AG08395 (cell line): Measurements from ENCODE around the gene RNF19B.
"Not testable (repeated sequence)": the region's sequence is repeated elsewhere in the genome, so short reads cannot be mapped to it uniquely, and the experiment has no call there.

Source experiments
- DNase-seq: peaks from one replicate; pipeline ENCODE4 v3.0.0; 2012; ENCODE audit warnings: mixed read lengths, low spot score

RNF19B gene

GRCh38 chr1:32964461-32965250 lies at the start of gene RNF19B:
Gene RNF19B (minus strand): TSS chr1:32964809. CDS start chr1:32964685, 124 bp downstream.
- peak; percentile 98 for DNase-seq

GRCh38 chr1:33013791-33014190 lies 49.2 kb upstream of the RNF19B start:
- no peak for DNase-seq

GRCh38 chr1:33012165-33012564 lies 47.6 kb upstream of the RNF19B start:
- DNase-seq, result no peak

- peak; percentile 37 for DNase-seq
Observed at GRCh38 chr1:33010932-33011731, 46.5 kb upstream of the RNF19B start.

- no peak for DNase-seq
Observed at GRCh38 chr1:33009561-33009960, 45.0 kb upstream of the RNF19B start.

- DNase-seq, result no peak
Observed at GRCh38 chr1:33008051-33008914, 43.7 kb upstream of the RNF19B start.

GRCh38 chr1:33007190-33008050 lies 42.8 kb upstream of the RNF19B start:
- DNase-seq, result peak; percentile 96

GRCh38 chr1:33005838-33006421 lies 41.3 kb upstream of the RNF19B start:
- DNase-seq, result no peak

- no peak for DNase-seq
Observed at GRCh38 chr1:33005117-33005837, 40.7 kb upstream of the RNF19B start.

- peak; percentile 8 for DNase-seq
Observed at GRCh38 chr1:33004613-33005012, 40.0 kb upstream of the RNF19B start.

GRCh38 chr1:33003657-33004056 lies 39.0 kb upstream of the RNF19B start:
- no peak for DNase-seq

- no peak for DNase-seq
Observed at GRCh38 chr1:33002006-33002405, 37.4 kb upstream of the RNF19B start.

GRCh38 chr1:33001282-33001681 lies 36.7 kb upstream of the RNF19B start:
- DNase-seq, result no peak

GRCh38 chr1:33000427-33001026 lies 35.9 kb upstream of the RNF19B start:
- DNase-seq, result no peak

- no peak for DNase-seq
Observed at GRCh38 chr1:32998997-32999396, 34.4 kb upstream of the RNF19B start.

- DNase-seq, result no peak
Observed at GRCh38 chr1:32998064-32998463, 33.5 kb upstream of the RNF19B start.

GRCh38 chr1:32997381-32997891 lies 32.8 kb upstream of the RNF19B start:
- DNase-seq, result peak; percentile 64

- DNase-seq, result not testable (repeated sequence)
Observed at GRCh38 chr1:32993324-32993636, 28.7 kb upstream of the RNF19B start.

- peak; percentile 95 for DNase-seq
Observed at GRCh38 chr1:32992489-32993323, 28.1 kb upstream of the RNF19B start.
